Gastrocnemius medialis (tissue), 4 donors: Measurements from ENCODE around the gene PPP3CA. TPM values are rescaled to one million over a fixed set of nuclear protein-coding genes. Genes with fewer than 3 reads are reported as not detected.

Experiments
- ATAC-seq, 2 donors: fragments of 150-250 bp; one replicate each; pipeline ENCODE4 v1.9.1; 2016
- DNase-seq, 2 donors: peaks; one replicate each; pipeline ENCODE4 v3.0.0-alpha.2; 2019
- H3K27ac ChIP-seq, 4 donors: fragments of 200-600 bp; sonication (generic); 1 replicate in 1 of 4; 2 replicates in 3 of 4; pipeline ENCODE4 v1.5.1; 2016 to 2018; ENCODE audit warnings: mild to moderate bottlenecking in 2 of 4, moderate library complexity in 1 of 4
- H3K27me3 ChIP-seq, 3 donors: fragments of 200-600 bp; sonication (generic) in 2 of 3; 1 replicate in 1 of 3; 2 replicates in 2 of 3; pipeline versions ENCODE4 v1.5.1 to v1.6.0; 2016 to 2019; ENCODE audit warnings: mild to moderate bottlenecking in 1 of 3, moderate library complexity in 1 of 3
- H3K36me3 ChIP-seq, 2 donors: fragments of 200-600 bp; sonication (generic) in 1 of 2; one replicate each; pipeline ENCODE4 v1.5.1; 2017 to 2018
- H3K4me1 ChIP-seq, 2 donors: fragments of 200-600 bp; sonication (generic) in 1 of 2; one replicate each; pipeline ENCODE4 v1.5.1; 2016 to 2017; ENCODE audit warnings: mild to moderate bottlenecking in 2 of 2
- H3K4me3 ChIP-seq, 4 donors: fragments of 200-600 bp; sonication (generic) in 3 of 4; 1 replicate in 1 of 4; 2 replicates in 3 of 4; pipeline ENCODE4 v1.5.1; 2016 to 2019; ENCODE audit warnings: mild to moderate bottlenecking in 2 of 4
- H3K9me3 ChIP-seq, 3 donors: fragments of 200-600 bp; sonication (generic) in 2 of 3; 1 replicate in 1 of 3; 2 replicates in 2 of 3; pipeline ENCODE4 v1.5.1; 2016 to 2019
- POLR2A ChIP-seq, 2 donors: fragments of 450-650 bp; IDR thresholded peaks; one replicate each; pipeline ENCODE4 v1.6.1; 2017; ENCODE audit warnings: antibody characterized with exemption in 2 of 2, mild to moderate bottlenecking in 2 of 2, moderate library complexity in 2 of 2
- in situ Hi-C, 4 donors: fragments of 200-750 bp; cut with MboI; loops; one replicate each; pipeline versions ENCODE4 v1.15.0 to v1.8.0; 2017; ENCODE audit warnings: low sequenced_read_pairs in 4 of 4
- intact Hi-C: fragments of 100-400 bp; cut with DNase I; formaldehyde crosslinking; loops from one replicate; pipeline ENCODE4 v1.15.1; 2023; ENCODE audit warnings: low total_unique reads
- total RNA-seq, 4 donors: library from RNA; depleted of rRNA; stranded (reverse); fragments of >200 nt; gene quantifications; one replicate each; pipeline versions ENCODE4 v1.1.0 to v1.2.3, GENCODE V29; 2016
- TF ChIP-seq, protein P1 (sequence below), 5 experiments: fragments of 450-650 bp in 3 of 5; fragments of 200-600 bp in 2 of 5; sonication (generic) in 2 of 5; IDR thresholded peaks in 4 of 5; conservative IDR thresholded peaks in 1 of 5; 1 replicate in 4 of 5; 2 replicates in 1 of 5; pipeline ENCODE4 v1.5.1; 2016 to 2019; ENCODE audit warnings: antibody characterized with exemption in 5 of 5, mild to moderate bottlenecking in 3 of 5, moderate library complexity in 3 of 5

The PPP3CA gene
- total RNA-seq, 4 donors from 2014 or later = 25.1 to 30.3 (median 26.7) TPM

DNA sequence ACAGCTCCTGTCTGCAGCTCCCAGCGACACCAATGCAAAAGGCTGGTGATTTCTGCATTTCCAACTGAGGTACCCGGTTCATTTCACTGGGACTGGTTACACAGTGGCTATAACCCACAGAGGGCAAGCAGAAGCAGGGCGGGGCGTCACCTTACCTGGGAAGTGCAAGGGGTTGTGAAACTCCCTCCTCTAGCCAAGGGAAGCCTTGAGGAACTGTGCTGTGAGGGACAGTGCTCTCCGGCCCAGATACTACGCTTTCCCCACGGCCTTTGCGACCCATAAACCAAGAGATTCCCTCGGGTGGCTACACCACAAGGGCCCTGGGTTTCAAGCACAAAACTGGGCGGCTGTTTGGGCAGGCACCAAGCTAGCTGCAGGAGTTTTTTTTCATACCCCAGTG, 218.9 kb downstream of the PPP3CA start:
- H3K27ac ChIP-seq = no peak overlapping the region
- in situ Hi-C loops = no loop called here

DNA sequence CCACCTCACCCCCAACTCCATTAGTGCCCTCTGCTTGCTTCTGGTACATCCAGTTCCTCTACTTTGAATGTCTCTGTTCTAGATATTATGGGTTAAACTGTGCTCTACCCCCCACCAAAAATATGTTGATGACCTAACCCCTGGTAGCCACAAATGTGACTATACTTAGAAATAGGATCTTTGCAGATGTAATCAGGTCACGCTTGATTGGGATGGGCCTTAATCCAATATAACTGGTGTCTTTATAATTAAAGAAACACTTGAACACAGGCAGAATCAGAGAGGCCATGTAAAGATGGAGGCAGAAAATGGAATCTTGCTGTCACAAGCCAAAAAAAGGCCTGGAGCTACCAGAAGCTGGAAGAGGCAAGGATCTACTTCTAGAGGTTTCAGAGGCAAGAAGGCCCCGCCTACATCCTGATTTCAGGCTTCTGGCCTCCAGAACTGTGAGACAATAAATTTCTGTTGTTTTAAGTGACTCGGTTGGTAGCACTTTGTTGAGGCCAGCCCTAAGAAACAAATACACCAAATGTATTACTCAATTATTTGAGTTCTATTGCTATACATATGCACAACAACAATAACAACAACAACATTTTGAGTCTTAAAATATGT, 220.0 kb downstream of the PPP3CA start:
- H3K4me1 ChIP-seq = peaks cover 24 to 30% of the 10 kb centered on the region in 2 donors
- intact Hi-C loops (no loop called here), in situ Hi-C loops (no loop called here)
- no peaks in the 10 kb centered on the region for H3K36me3 ChIP-seq
- TF ChIP-seq, protein P1, sequence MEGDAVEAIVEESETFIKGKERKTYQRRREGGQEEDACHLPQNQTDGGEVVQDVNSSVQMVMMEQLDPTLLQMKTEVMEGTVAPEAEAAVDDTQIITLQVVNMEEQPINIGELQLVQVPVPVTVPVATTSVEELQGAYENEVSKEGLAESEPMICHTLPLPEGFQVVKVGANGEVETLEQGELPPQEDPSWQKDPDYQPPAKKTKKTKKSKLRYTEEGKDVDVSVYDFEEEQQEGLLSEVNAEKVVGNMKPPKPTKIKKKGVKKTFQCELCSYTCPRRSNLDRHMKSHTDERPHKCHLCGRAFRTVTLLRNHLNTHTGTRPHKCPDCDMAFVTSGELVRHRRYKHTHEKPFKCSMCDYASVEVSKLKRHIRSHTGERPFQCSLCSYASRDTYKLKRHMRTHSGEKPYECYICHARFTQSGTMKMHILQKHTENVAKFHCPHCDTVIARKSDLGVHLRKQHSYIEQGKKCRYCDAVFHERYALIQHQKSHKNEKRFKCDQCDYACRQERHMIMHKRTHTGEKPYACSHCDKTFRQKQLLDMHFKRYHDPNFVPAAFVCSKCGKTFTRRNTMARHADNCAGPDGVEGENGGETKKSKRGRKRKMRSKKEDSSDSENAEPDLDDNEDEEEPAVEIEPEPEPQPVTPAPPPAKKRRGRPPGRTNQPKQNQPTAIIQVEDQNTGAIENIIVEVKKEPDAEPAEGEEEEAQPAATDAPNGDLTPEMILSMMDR (IDR thresholded peaks at IDR 0.05 in 4 of 5, conservative IDR thresholded peaks at IDR 0.05 in 1 of 5) = no peak
- no peak for TF ChIP-seq POLR2A (IDR thresholded peaks at IDR 0.05)
- no peaks in the 10 kb centered on the region for H3K9me3 ChIP-seq
- H3K27me3 ChIP-seq = no peaks in the 10 kb centered on the region
- no peak for ATAC-seq
- no peak for DNase-seq
- H3K4me3 ChIP-seq = no peak overlapping the region
- no peak overlapping the region for H3K27ac ChIP-seq

More for the DNA sequence above, 218.9 kb downstream of the PPP3CA start:
- TF ChIP-seq, protein P1 (IDR thresholded peaks at IDR 0.05 in 4 of 5, conservative IDR thresholded peaks at IDR 0.05 in 1 of 5) = no peak
- ATAC-seq = no peak
- no peak for DNase-seq
- H3K27me3 ChIP-seq = no peaks in the 10 kb centered on the region
- no peak overlapping the region for H3K4me3 ChIP-seq
- H3K4me1 ChIP-seq = peaks cover 26 to 35% of the 10 kb centered on the region in 2 donors
- no peaks in the 10 kb centered on the region for H3K36me3 ChIP-seq
- no peaks in the 10 kb centered on the region for H3K9me3 ChIP-seq
- intact Hi-C loops = no loop called here

DNA sequence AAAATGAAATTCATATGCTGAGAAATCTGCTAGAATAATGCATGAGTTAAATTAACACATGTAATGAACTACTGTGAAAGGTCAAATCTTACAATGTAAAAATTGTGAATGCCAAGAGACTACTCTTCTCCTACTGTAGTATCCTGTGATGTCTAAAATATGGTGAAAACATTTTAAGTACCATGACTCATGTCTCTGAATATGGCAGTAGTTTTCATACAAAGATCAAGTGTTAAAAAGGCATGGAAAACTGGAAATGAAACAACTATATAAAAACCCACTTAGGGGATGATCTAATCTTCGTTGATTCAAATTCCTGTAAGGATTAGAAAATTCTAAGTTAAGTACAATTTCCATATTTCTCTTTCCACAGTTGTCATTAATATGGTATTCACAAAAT, 221.3 kb downstream of the PPP3CA start:
- Histone ChIP-seq H3K4me3 (no peak overlapping the region), H3K4me1 (peaks cover 24 to 25% of the 10 kb centered on the region in 2 donors), H3K27me3 (no peaks in the 10 kb centered on the region), H3K36me3 (no peaks in the 10 kb centered on the region), H3K9me3 (no peaks in the 10 kb centered on the region), H3K27ac (no peak overlapping the region)
- in situ Hi-C loops (no loop called here), intact Hi-C loops (no loop called here)
- ATAC-seq = no peak
- TF ChIP-seq, protein P1 (IDR thresholded peaks at IDR 0.05 in 4 of 5, conservative IDR thresholded peaks at IDR 0.05 in 1 of 5) = no peak
- TF ChIP-seq POLR2A (IDR thresholded peaks at IDR 0.05) = no peak
- no peak for DNase-seq

DNA sequence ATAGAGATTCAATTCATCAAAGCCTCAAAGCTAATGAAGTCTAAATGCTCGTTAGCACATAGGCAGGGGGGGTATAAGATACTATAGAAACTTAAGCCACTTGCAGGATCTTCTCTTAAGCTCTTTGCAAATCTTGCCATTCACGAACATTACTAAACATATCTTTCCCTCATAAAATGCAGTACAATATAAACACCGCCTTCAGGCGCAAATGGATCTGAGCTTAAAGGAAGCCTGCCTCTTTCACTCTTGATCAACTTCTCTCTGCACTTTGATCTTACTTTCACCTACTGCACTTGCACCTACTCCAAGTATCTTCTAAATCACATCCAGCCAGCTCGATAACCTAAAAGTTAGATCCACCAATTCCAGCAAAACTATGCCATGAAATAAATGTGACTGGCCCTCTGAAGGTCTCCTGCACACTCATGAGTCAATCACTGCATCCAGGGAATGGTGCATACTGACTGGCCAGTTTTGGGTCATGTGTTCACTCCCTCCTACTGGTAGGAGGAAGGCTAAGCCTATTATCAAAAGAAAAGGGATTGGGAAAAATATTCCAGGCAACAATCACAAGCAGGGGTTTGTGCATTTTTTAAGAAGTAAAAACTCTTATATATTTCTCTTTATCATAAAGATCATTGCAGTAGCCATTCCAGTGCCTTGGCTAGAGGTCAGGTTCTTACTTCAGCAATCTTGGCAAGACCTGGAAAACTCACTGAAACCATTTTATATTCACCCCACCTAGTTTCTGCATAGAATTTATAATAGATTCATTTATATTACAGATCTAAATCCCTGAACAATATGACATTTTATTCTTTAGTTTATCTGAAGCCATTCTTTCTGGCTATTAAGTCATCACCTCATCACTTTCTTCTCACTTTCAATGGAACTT, 222.0 kb downstream of the PPP3CA start:
- Histone ChIP-seq H3K4me1 (peaks cover 24 to 25% of the 10 kb centered on the region in 2 donors), H3K27me3 (no peaks in the 10 kb centered on the region), H3K4me3 (no peak overlapping the region), H3K36me3 (no peaks in the 10 kb centered on the region), H3K27ac (no peak overlapping the region), H3K9me3 (no peaks in the 10 kb centered on the region)
- intact Hi-C loops = no loop called here
- TF ChIP-seq POLR2A (IDR thresholded peaks at IDR 0.05) = no peak
- in situ Hi-C loops = no loop called here
- ATAC-seq (no peak), DNase-seq (no peak)

DNA sequence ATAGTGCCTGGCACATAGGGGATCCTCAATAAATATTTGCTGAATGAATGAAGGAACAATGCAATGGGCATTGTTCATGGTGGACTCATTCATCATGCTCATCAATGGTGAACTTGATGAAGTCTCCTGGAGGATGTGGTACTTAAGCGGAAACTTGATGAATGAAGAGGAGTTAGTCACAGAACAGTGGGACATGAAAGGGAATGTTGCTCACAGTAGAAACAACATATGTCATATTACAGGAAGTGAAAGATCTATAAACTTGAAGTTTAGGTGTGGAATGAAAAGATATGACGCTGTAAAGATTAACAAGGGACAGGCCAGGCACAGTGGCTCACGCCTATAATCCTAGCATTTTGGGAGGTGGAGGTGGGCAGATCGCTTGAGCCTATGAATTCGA, 224.1 kb downstream of the PPP3CA start:
- in situ Hi-C loops = no loop called here

More for the DNA sequence above, 224.1 kb downstream of the PPP3CA start:
- ATAC-seq (no peak), DNase-seq (no peak)
- no peaks in the 10 kb centered on the region for H3K36me3 ChIP-seq
- intact Hi-C loops = no loop called here
- H3K4me3 ChIP-seq = no peak overlapping the region
- TF ChIP-seq, protein P1 (IDR thresholded peaks at IDR 0.05 in 4 of 5, conservative IDR thresholded peaks at IDR 0.05 in 1 of 5) = no peak
- no peak for TF ChIP-seq POLR2A (IDR thresholded peaks at IDR 0.05)
- H3K27ac ChIP-seq = no peak overlapping the region
- no peaks in the 10 kb centered on the region for H3K27me3 ChIP-seq
- no peaks in the 10 kb centered on the region for H3K9me3 ChIP-seq
- peaks cover 24 to 25% of the 10 kb centered on the region in 2 donors for H3K4me1 ChIP-seq
